Spleen (tissue), 7 donors: ENCODE results near the gene USP17L28.
"Not testable (repeated sequence)": the region's sequence is repeated elsewhere in the genome, so short reads cannot be mapped to it uniquely, and the experiment has no call there.

ENCODE experiments used
- CTCF ChIP-seq, 11 experiments: fragments of 200-600 bp in 7 of 11; fragments of 450-650 bp in 4 of 11; sonication (generic) in 4 of 11; IDR thresholded peaks in 8 of 11; conservative IDR thresholded peaks in 3 of 11; 1 replicate in 7 of 11; 2 replicates in 4 of 11; pipeline versions ENCODE4 v1.4.0 to v1.8.0; 2016 to 2021; ENCODE audit warnings: antibody characterized with exemption in 11 of 11, inconsistent platforms in 4 of 11, mild to moderate bottlenecking in 1 of 11
- POLR2A ChIP-seq, 3 donors: fragments of 450-650 bp; IDR thresholded peaks; one replicate each; pipeline ENCODE4 v1.5.1; 2017; ENCODE audit warnings: antibody characterized with exemption in 3 of 3, mild to moderate bottlenecking in 1 of 3
- donor health status: DM: no; HTN: no; CAD: no; lungs with moderate emphysema.
- donor health status: DM: no; HTN: no; CAD: no.
- donor health status: DM: no; HTN: no; CAD: no.

DNA sequence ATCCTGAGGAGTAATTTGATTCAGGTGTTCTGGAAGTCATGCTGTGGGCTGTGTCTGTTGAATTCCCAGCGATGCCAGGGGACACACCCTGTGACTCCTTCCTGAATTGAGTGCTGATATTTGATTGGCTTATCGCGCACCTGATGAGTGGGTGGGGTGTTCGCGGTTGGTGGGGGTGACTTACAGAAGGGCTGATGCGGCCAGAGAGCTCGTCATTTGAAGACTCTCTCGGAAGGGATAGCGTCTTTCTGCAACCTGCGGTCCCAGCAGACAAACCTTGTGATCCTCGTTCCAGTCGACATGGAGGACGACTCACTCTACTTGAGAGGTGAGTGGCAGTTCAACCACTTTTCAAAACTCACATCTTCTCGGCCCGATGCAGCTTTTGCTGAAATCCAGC lies 14.1 kb downstream of the USP17L28 start, which contains the start of gene USP17L30:
- TF ChIP-seq POLR2A (IDR thresholded peaks at IDR 0.05); CTCF (IDR thresholded peaks at IDR 0.05 in 8 of 11, conservative IDR thresholded peaks at IDR 0.05 in 3 of 11): not testable (repeated sequence)
